H54 (cell line): ENCODE measurements around the gene TWIST2.

Source experiments
- DNase-seq: peaks from one replicate; pipeline ENCODE4 v3.0.0; 2011; ENCODE audit warnings: low spot score, mixed read lengths; ENCODE audit not compliant: insufficient read length
- FAIRE-seq: peaks from 3 replicates; lab custom pipeline; 2011; peaks lifted over from hg19 to GRCh38; lab: Jason Lieb, UNC
- POLR2A ChIP-seq: IDR thresholded peaks from 2 replicates; pipeline ENCODE4 v1.6.1; 2011; ENCODE audit warnings: low read depth, mild to moderate bottlenecking, low read length

The TWIST2 gene

DNA sequence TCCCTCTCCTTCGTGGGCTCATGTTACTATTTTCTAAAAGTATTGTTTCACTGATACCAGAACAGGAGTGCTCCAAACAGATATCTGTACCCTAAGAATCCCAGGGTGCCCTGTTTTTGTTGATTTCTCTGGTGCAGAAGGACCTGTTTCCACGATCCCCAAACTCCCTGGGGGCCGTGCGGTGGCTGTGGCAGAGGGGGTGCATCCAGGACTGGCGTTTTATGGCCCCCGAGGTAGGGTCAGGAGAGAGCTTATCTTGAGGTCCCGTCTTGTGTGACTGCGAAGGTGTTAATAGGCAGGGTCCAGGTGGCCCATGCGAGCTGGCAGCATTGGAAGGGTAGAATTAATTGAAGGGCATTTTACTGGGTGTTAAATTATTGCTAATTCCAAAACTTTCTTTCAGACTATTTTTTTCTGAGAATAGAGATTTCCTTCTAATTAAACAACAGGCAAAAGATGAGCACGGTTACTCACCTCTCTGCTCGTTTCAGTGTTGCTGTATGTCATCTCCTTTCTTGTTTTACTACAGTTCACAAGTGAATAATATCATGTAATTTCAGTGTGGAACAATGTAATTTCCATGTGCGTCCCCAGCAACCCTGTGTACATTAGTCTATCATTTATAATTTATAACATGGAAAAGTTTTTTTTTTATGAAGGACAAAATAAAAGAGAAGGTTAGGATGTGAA is 8.2 kb downstream of the TWIST2 start:
- TF ChIP-seq POLR2A: no peak
- DNase-seq (no peak), FAIRE-seq (no peak)

DNA sequence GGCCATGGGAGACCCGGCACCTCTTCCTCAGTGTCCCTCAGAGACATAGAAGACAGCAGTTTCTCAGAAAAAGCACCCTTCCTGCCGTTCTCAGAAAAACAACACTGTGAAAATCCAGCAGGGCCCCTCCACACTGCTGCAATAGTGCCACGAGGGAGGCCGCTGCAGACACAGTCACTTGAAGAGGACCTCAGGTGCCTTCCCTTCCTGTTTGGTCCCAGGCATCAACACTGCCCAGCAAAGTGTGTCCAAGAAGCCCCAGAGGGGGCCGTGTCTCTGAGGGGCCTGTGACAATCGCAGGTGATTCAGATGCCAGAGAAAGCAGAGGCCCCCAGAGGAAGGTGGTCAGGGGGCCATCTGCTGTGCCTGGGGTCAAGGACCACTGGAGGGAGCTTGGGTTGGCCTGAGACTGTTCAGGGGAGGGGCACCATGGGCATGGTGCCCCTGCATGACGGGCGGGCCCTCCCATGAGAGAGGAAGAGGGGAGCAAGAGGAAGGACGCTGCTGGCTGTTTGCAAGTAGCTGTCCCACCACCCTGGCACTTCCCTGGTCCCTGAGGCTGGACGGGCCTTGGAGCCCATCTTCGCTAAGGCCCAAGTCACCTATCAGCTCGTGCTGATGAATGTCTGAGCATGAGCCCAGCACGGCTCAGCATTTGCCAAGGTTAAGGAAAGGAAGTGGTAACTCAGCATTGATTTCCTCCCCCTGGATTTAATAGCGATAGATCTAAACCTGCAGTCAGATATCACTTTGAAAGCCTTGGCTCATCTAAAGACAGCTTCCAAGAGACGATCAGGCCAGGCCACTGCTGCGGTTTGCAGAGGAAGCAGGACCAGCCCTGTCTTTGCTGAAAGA is 9.1 kb downstream of the TWIST2 start:
- DNase-seq (no peak), FAIRE-seq (no peak)
- TF ChIP-seq POLR2A: no peak

DNA sequence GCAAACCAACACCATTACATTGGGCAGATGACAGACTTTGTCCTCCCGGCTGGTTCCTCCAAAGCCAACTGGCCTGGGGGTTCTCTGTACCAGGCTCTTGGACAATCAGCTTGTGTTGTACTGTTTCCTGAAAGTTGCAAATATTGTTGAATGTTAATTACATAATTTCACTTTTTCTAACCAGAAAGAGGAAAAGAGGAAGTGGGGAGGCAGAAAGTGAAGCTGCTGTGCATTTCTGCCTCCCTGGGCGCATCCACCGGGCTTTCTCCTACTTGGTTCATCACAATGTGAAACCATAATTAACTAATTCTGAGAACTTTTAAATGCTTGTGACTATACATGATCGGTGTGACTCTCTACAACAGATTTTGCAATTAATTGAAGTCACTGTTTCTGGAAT is 10.1 kb downstream of the TWIST2 start:
- no peak for TF ChIP-seq POLR2A
- FAIRE-seq (no peak), DNase-seq (no peak)

- no peak for TF ChIP-seq POLR2A
- no peak for DNase-seq
- FAIRE-seq: no peak
These were observed 11.9 kb downstream of the TWIST2 start for GRCh38 chr2:238859636-238860347.

GRCh38 chr2:238861013-238861730 is 13.3 kb downstream of the TWIST2 start:
- no peak for TF ChIP-seq POLR2A
- FAIRE-seq (no peak), DNase-seq (no peak)

DNA sequence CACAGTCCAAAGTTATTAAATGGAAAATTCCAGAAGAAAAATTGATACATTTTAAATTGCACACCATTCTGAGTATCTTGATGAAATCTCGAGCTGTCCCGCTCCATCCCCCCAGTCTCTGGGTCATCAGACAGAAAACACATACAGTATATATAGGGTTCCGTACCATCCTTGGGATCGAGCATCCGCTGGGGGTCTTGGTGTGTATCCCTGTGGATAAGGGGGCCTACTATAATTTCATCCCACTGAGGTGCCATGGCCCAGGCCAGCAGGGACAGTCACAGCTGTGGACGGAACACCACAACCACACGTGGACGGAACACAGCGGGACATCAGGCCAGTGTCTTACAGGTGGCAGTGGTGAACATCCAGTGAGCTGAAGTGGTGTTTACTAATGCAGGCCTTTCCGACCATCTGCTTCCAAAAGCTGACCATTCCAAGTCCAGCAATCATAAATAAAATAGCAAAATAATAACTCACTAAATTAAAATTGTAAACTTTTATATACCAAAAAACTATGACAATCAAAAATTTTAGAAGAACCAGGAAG is 14.0 kb downstream of the TWIST2 start:
- TF ChIP-seq POLR2A: no peak
- FAIRE-seq (no peak), DNase-seq (no peak)

DNA sequence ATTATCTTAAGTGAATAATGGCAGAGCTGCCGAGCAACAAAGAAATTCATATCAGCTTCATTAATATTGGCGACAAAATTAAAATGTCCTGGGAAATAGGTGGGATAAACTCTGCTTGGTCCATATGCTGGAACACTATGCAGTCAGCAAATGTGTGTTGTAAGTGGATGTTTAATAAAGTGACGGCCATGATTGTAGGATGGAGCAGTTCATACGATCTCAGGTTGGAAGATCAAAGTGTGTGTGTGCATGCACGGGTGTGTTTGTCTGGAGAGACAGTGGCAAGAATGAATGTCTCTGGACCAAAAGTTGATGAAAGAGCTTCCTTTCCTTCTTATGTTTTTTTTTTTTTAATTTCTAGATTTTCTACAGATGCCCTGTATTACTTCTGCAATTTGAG is 14.8 kb downstream of the TWIST2 start:
- DNase-seq (no peak), FAIRE-seq (no peak)
- TF ChIP-seq POLR2A: no peak

DNA sequence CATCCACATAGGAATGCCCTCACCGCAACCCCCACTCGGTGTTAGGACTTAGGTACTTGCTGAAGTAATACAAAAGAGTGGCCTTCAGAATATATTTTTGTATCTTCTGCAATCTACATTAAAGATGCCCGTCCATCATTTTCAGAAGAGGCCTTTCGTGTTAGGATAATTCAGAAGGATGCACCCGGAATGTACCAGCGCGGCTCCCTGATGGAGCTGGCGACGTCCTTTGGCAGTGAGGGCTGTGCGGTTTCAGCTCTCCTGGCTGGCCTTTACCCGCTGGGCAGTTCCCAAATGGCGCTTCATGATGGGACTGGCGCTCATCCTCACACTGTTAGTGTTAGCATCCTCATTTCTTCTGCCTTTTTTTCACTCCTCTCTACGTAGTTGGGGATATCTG is 15.3 kb downstream of the TWIST2 start:
- TF ChIP-seq POLR2A: no peak
- no peak for FAIRE-seq
- no peak for DNase-seq

GRCh38 chr2:238863749-238864206 is 15.9 kb downstream of the TWIST2 start:
- no peak for DNase-seq
- no peak for FAIRE-seq
- TF ChIP-seq POLR2A: no peak

- no peak for TF ChIP-seq POLR2A
- DNase-seq (peak; percentile 98), FAIRE-seq (peak; percentile 75)
These were observed 16.5 kb downstream of the TWIST2 start for GRCh38 chr2:238864207-238865014.

DNA sequence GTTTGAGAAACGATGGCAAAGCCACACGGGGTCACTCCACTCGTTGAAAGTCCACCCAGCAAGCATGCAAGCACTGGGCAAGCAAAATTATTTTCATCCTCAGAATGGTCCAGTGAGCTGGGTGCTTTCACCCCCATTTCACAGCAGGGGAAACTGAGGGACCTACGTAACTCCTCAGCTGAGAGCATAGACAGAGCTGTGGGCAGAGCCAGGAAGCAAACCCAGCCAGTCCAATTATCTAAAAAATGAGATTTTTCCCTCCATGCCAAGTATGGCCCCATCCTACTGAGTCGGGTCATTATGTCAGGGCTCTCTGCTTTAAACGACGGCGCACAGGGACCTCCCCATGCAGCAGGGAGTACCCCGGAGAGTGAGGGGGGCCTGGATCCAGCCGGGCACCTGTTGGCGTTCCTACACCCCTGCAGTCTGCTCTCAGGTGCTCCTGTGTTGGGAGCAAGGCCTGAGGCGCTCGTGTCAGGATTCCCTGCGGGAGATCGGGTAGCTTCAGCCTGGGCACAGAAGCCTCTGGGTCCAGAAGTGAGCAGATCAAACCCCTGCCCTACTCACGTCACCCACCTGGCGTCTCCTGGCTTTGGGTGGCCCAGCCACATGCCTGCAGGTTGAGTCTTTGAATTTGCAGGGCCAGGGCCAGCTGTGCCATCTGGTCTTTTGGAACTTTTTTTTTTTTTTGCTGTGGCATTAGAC is 17.3 kb downstream of the TWIST2 start:
- no peak for FAIRE-seq
- no peak for DNase-seq
- no peak for TF ChIP-seq POLR2A
